Prostate gland (tissue), 2 donors: Measurements from ENCODE around the gene ELF2.

Source experiments
- POLR2AphosphoS5 ChIP-seq: sonication (generic); formaldehyde crosslinking; IDR thresholded peaks from one replicate; pipeline ENCODE4 v1.6.1; 2017; ENCODE audit warnings: antibody characterized with exemption
- TF ChIP-seq, protein P1 (sequence below), 4 experiments: fragments of 200-600 bp in 2 of 4; fragments of 450-650 bp in 2 of 4; sonication (generic) in 2 of 4; IDR thresholded peaks; 1 replicate in 3 of 4; 2 replicates in 1 of 4; pipeline ENCODE4 v1.5.1; 2016 to 2019; ENCODE audit warnings: antibody characterized with exemption in 4 of 4, mild to moderate bottlenecking in 2 of 4, moderate library complexity in 2 of 4

- TF ChIP-seq, protein P1, sequence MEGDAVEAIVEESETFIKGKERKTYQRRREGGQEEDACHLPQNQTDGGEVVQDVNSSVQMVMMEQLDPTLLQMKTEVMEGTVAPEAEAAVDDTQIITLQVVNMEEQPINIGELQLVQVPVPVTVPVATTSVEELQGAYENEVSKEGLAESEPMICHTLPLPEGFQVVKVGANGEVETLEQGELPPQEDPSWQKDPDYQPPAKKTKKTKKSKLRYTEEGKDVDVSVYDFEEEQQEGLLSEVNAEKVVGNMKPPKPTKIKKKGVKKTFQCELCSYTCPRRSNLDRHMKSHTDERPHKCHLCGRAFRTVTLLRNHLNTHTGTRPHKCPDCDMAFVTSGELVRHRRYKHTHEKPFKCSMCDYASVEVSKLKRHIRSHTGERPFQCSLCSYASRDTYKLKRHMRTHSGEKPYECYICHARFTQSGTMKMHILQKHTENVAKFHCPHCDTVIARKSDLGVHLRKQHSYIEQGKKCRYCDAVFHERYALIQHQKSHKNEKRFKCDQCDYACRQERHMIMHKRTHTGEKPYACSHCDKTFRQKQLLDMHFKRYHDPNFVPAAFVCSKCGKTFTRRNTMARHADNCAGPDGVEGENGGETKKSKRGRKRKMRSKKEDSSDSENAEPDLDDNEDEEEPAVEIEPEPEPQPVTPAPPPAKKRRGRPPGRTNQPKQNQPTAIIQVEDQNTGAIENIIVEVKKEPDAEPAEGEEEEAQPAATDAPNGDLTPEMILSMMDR (IDR thresholded peaks at IDR 0.05): no peak
- TF ChIP-seq POLR2AphosphoS5: no peak
These were observed 35.9 kb upstream of the ELF2 start for GRCh38 chr4:139212900-139213299.
